Mesenchymal stem cell (in vitro differentiated cells and primary cell): ENCODE data around the gene MYH16.
"Not testable (repeated sequence)": the region's sequence is repeated elsewhere in the genome, so short reads cannot be mapped to it uniquely, and the experiment has no call there.

Experiments used
- DNase-seq: peaks from one replicate; pipeline ENCODE4 v3.0.0-alpha.2; 2013
- H2AFZ ChIP-seq: one replicate; pipeline ENCODE4 v1.6.1; 2013; ENCODE audit warnings: low read depth, mild to moderate bottlenecking, control low read depth, inconsistent platforms, low read length, moderate library complexity
- H2AK5ac ChIP-seq: 2 replicates; pipeline ENCODE4 v1.6.1; 2013; ENCODE audit warnings: low read length, moderate library complexity, mild to moderate bottlenecking, inconsistent platforms; ENCODE audit not compliant: severe bottlenecking
- H2BK120ac ChIP-seq: one replicate; pipeline ENCODE4 v1.6.1; 2013; ENCODE audit warnings: low read depth, mild to moderate bottlenecking, inconsistent platforms, low read length, moderate library complexity
- H2BK12ac ChIP-seq, 2 experiments: one replicate each; pipeline ENCODE4 v1.6.1; 2013; ENCODE audit warnings: inconsistent platforms in 2 of 2, low read length in 2 of 2, mild to moderate bottlenecking in 2 of 2, moderate library complexity in 2 of 2, control low read depth in 1 of 2
- H2BK15ac ChIP-seq: one replicate; pipeline ENCODE4 v1.6.1; 2013; ENCODE audit warnings: mild to moderate bottlenecking, low read depth, inconsistent platforms; ENCODE audit not compliant: poor library complexity, severe bottlenecking
- H2BK5ac ChIP-seq: 2 replicates; pipeline ENCODE4 v1.6.1; 2013; ENCODE audit warnings: low read depth, mild to moderate bottlenecking, low read length, control low read depth, inconsistent platforms; ENCODE audit not compliant: poor library complexity, severe bottlenecking
- H3K14ac ChIP-seq, 2 experiments: one replicate each; pipeline ENCODE4 v1.6.1; 2013; ENCODE audit warnings: inconsistent platforms in 2 of 2, low read length in 2 of 2, control low read depth in 1 of 2, mild to moderate bottlenecking in 1 of 2, moderate library complexity in 1 of 2
- H3K18ac ChIP-seq, 2 experiments: one replicate each; pipeline ENCODE4 v1.6.1; 2013; ENCODE audit warnings: inconsistent platforms in 2 of 2, low read length in 2 of 2, control low read depth in 1 of 2, low read depth in 1 of 2, mild to moderate bottlenecking in 1 of 2
- H3K23ac ChIP-seq, 2 experiments: one replicate each; pipeline ENCODE4 v1.6.1; 2013; ENCODE audit warnings: inconsistent platforms in 2 of 2, low read length in 2 of 2, mild to moderate bottlenecking in 2 of 2, moderate library complexity in 2 of 2, control low read depth in 1 of 2
- H3K27ac ChIP-seq: 2 replicates; pipeline ENCODE4 v1.5.1; 2013; ENCODE audit warnings: mild to moderate bottlenecking, moderate library complexity, low read length, control low read depth, inconsistent platforms; ENCODE audit not compliant: poor library complexity, severe bottlenecking
- H3K27me3 ChIP-seq, 2 experiments: 2 replicates each; pipeline versions ENCODE4 v1.6.1 to v1.7.0; 2013; ENCODE audit warnings: low read length in 2 of 2, mild to moderate bottlenecking in 2 of 2, moderate library complexity in 2 of 2, control low read depth in 1 of 2, inconsistent platforms in 1 of 2; ENCODE audit not compliant: control insufficient read depth in 1 of 2, insufficient read depth in 1 of 2
- H3K36me3 ChIP-seq, 2 experiments: 2 replicates each; pipeline versions ENCODE4 v1.6.1 to v1.7.0; 2013; ENCODE audit warnings: low read length in 2 of 2, control low read depth in 1 of 2, inconsistent platforms in 1 of 2, low read depth in 1 of 2, mild to moderate bottlenecking in 1 of 2; ENCODE audit not compliant: insufficient read depth in 2 of 2, control insufficient read depth in 1 of 2
- H3K4ac ChIP-seq, 2 experiments: one replicate each; pipeline ENCODE4 v1.6.1; 2013; ENCODE audit warnings: inconsistent platforms in 2 of 2, low read length in 2 of 2, mild to moderate bottlenecking in 2 of 2, moderate library complexity in 2 of 2, control low read depth in 1 of 2, low read depth in 1 of 2
- H3K4me1 ChIP-seq: 2 replicates; pipeline ENCODE4 v1.6.1; 2013; ENCODE audit warnings: low read depth, low read length, control low read depth; ENCODE audit not compliant: control insufficient read depth, insufficient read depth
- H3K4me2 ChIP-seq: 2 replicates; pipeline ENCODE4 v1.6.1; 2013; ENCODE audit warnings: low read length, mild to moderate bottlenecking, inconsistent platforms; ENCODE audit not compliant: poor library complexity, severe bottlenecking
- H3K4me3 ChIP-seq, 2 experiments: 2 replicates each; pipeline versions ENCODE4 v1.5.1 to v1.7.0; 2013; ENCODE audit warnings: low read length in 2 of 2, mild to moderate bottlenecking in 2 of 2, control low read depth in 1 of 2, low read depth in 1 of 2; ENCODE audit not compliant: insufficient read depth in 1 of 2
- H3K79me1 ChIP-seq: replicated peaks from 2 replicates; pipeline ENCODE4 v1.6.1; 2013; ENCODE audit warnings: mild to moderate bottlenecking, control low read depth, low read length, inconsistent platforms; ENCODE audit not compliant: poor library complexity, severe bottlenecking
- H3K9ac ChIP-seq: 2 replicates; pipeline ENCODE4 v1.7.0; 2013; ENCODE audit warnings: mild to moderate bottlenecking, low read length, moderate library complexity
- H3K9me3 ChIP-seq: 2 replicates; pipeline ENCODE4 v1.7.0; 2013; ENCODE audit warnings: mild to moderate bottlenecking, low read length; ENCODE audit not compliant: control insufficient read depth
- H4K8ac ChIP-seq: one replicate; pipeline ENCODE4 v1.6.1; 2013; ENCODE audit warnings: inconsistent platforms, mild to moderate bottlenecking, low read length, moderate library complexity
- H4K91ac ChIP-seq: one replicate; pipeline ENCODE4 v1.6.1; 2013; ENCODE audit warnings: mild to moderate bottlenecking, low read length, inconsistent platforms
- WGBS: methylation state at CpG from one replicate; pipeline ENCODE4 v1.1.7; 2013; ENCODE audit warnings: mixed read lengths; 5-methylcytosine and 5-hydroxymethylcytosine counted together

The MYH16 gene

DNA sequence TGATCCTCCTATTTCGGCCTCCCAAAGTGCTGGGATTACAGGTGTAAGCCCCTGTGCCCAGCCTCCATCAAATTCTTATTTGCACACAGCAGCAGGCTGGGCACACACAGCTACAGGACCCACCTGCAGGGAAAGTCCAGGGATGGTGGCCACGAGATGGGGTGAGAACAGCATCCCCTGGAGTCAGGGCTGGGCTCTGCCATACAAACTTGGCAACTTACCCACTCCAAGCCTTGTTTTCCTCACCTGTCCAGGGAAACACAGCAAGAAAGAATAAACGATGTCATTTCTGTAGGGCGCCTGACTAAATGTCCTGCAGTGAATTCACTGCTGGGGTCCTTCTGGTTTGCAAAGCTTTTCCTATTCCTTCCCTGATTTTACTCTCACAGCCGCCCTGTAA, 5.5 kb downstream of the MYH16 start:
- no peak for DNase-seq
- Histone ChIP-seq H3K9me3 (no peaks in the 10 kb centered on the region), H3K18ac (no peak overlapping the region), H2BK5ac (no peak overlapping the region), H3K4ac (no peak overlapping the region), H2BK120ac (no peak overlapping the region), H2AFZ (no peak overlapping the region), H3K4me3 (no peak overlapping the region), H4K8ac (no peak overlapping the region), H2BK12ac (no peak overlapping the region), H3K14ac (no peak overlapping the region), H3K4me1 (peaks cover 7% of the 10 kb centered on the region), H3K23ac (no peak overlapping the region), H3K27ac (no peak overlapping the region), H3K27me3 (no peaks in the 10 kb centered on the region), H3K4me2 (no peak overlapping the region), H2BK15ac (no peak overlapping the region), H3K79me1 (no peaks in the 10 kb centered on the region), H4K91ac (no peak overlapping the region), H3K9ac (no peak overlapping the region), H3K36me3 (no peaks in the 10 kb centered on the region), H2AK5ac (no peak overlapping the region)
- WGBS = 84% methylated on average over 5 of the region's 5 CpGs

GRCh38 chr7:99284165-99284564, 11.5 kb downstream of the MYH16 start:
- H2BK12ac ChIP-seq, H3K23ac ChIP-seq, H3K9ac ChIP-seq, H3K4me2 ChIP-seq, H2AK5ac ChIP-seq, H3K27me3 ChIP-seq, H2BK15ac ChIP-seq, H4K91ac ChIP-seq, H3K14ac ChIP-seq, H3K27ac ChIP-seq, H3K4ac ChIP-seq, H3K4me3 ChIP-seq, H2AFZ ChIP-seq, H2BK5ac ChIP-seq, H4K8ac ChIP-seq, H2BK120ac ChIP-seq, DNase-seq, H3K18ac ChIP-seq, H3K4me1 ChIP-seq, H3K9me3 ChIP-seq, H3K79me1 ChIP-seq, H3K36me3 ChIP-seq: not testable (repeated sequence)
- 94% methylated on average over 4 of the region's 4 CpGs for WGBS

GRCh38 chr7:99287779-99288534, 15.3 kb downstream of the MYH16 start:
- H3K18ac ChIP-seq = no peak overlapping the region
- H4K91ac ChIP-seq = no peak overlapping the region
- H2BK5ac ChIP-seq = no peak overlapping the region
- no peak overlapping the region for H4K8ac ChIP-seq
- H3K36me3 ChIP-seq = no peaks in the 10 kb centered on the region
- DNase-seq = no peak
- no peak overlapping the region for H3K27ac ChIP-seq
- H3K4me3 ChIP-seq = no peak overlapping the region
- H3K4ac ChIP-seq = no peak overlapping the region
- H2BK15ac ChIP-seq = no peak overlapping the region
- no peak overlapping the region for H2BK120ac ChIP-seq
- H2BK12ac ChIP-seq = no peak overlapping the region
- H3K14ac ChIP-seq = peak overlapping the region in 1 of 2 experiments; percentile 36
- no peak overlapping the region for H3K9ac ChIP-seq
- no peaks in the 10 kb centered on the region for H3K4me1 ChIP-seq
- H2AFZ ChIP-seq = no peak overlapping the region
- peaks cover 0 to 8% of the 10 kb centered on the region in 2 experiments for H3K27me3 ChIP-seq
- WGBS = 94% methylated on average over 19 of the region's 23 CpGs
- H3K9me3 ChIP-seq = no peaks in the 10 kb centered on the region
- no peak overlapping the region for H2AK5ac ChIP-seq
- H3K79me1 ChIP-seq = no peaks in the 10 kb centered on the region
- H3K23ac ChIP-seq = no peak overlapping the region
- no peak overlapping the region for H3K4me2 ChIP-seq

DNA sequence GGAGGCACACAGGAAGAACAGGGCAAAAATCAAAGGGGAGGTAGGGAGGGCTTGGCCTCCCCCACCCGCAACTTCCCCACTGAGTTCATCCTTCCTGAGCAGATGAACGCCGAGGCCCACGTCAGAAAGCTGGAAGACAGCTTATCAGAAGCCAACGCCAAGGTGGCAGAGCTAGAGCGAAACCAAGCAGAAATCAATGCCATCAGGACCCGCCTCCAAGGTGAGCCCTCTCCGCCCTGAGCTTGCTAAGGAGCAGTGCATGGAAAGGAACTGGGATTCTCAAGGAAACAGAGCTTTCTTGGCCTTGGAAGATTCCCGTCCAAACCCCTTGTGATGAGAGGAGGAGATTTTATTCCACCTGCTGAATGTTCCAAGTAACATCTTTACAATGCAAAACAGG, 16.5 kb downstream of the MYH16 start:
- H2BK120ac ChIP-seq = no peak overlapping the region
- no peak overlapping the region for H3K4me3 ChIP-seq
- H4K91ac ChIP-seq = no peak overlapping the region
- no peak overlapping the region for H3K9ac ChIP-seq
- H3K27ac ChIP-seq = no peak overlapping the region
- H2BK5ac ChIP-seq = no peak overlapping the region
- no peak overlapping the region for H3K18ac ChIP-seq
- no peak overlapping the region for H3K4ac ChIP-seq
- peaks cover 0 to 8% of the 10 kb centered on the region in 2 experiments for H3K27me3 ChIP-seq
- H2BK12ac ChIP-seq = no peak overlapping the region
- H2AK5ac ChIP-seq = no peak overlapping the region
- no peak overlapping the region for H4K8ac ChIP-seq
- no peak overlapping the region for H2AFZ ChIP-seq
- DNase-seq = no peak
- no peaks in the 10 kb centered on the region for H3K9me3 ChIP-seq
- H3K14ac ChIP-seq = no peak overlapping the region
- no peak overlapping the region for H3K23ac ChIP-seq
- no peaks in the 10 kb centered on the region for H3K79me1 ChIP-seq
- H2BK15ac ChIP-seq = no peak overlapping the region
- H3K4me2 ChIP-seq = no peak overlapping the region
- no peaks in the 10 kb centered on the region for H3K36me3 ChIP-seq
- WGBS = 87% methylated on average over 8 of the region's 9 CpGs
- no peaks in the 10 kb centered on the region for H3K4me1 ChIP-seq
